Mesenchymal stem cell (in vitro differentiated cells and primary cell): ENCODE results near the gene PRDM7.
"Not testable (repeated sequence)": the region's sequence is repeated elsewhere in the genome, so short reads cannot be mapped to it uniquely, and the experiment has no call there.

Experiments
- DNase-seq: peaks from one replicate; pipeline ENCODE4 v3.0.0-alpha.2; 2013
- H2AFZ ChIP-seq: one replicate; pipeline ENCODE4 v1.6.1; 2013; ENCODE audit warnings: low read depth, mild to moderate bottlenecking, control low read depth, inconsistent platforms, low read length, moderate library complexity
- H2AK5ac ChIP-seq: 2 replicates; pipeline ENCODE4 v1.6.1; 2013; ENCODE audit warnings: low read length, moderate library complexity, mild to moderate bottlenecking, inconsistent platforms; ENCODE audit not compliant: severe bottlenecking
- H2BK120ac ChIP-seq: one replicate; pipeline ENCODE4 v1.6.1; 2013; ENCODE audit warnings: low read depth, mild to moderate bottlenecking, inconsistent platforms, low read length, moderate library complexity
- H2BK12ac ChIP-seq, 2 experiments: one replicate each; pipeline ENCODE4 v1.6.1; 2013; ENCODE audit warnings: inconsistent platforms in 2 of 2, low read length in 2 of 2, mild to moderate bottlenecking in 2 of 2, moderate library complexity in 2 of 2, control low read depth in 1 of 2
- H2BK15ac ChIP-seq: one replicate; pipeline ENCODE4 v1.6.1; 2013; ENCODE audit warnings: mild to moderate bottlenecking, low read depth, inconsistent platforms; ENCODE audit not compliant: poor library complexity, severe bottlenecking
- H2BK5ac ChIP-seq: 2 replicates; pipeline ENCODE4 v1.6.1; 2013; ENCODE audit warnings: low read depth, mild to moderate bottlenecking, low read length, control low read depth, inconsistent platforms; ENCODE audit not compliant: poor library complexity, severe bottlenecking
- H3K14ac ChIP-seq, 2 experiments: one replicate each; pipeline ENCODE4 v1.6.1; 2013; ENCODE audit warnings: inconsistent platforms in 2 of 2, low read length in 2 of 2, control low read depth in 1 of 2, mild to moderate bottlenecking in 1 of 2, moderate library complexity in 1 of 2
- H3K18ac ChIP-seq, 2 experiments: one replicate each; pipeline ENCODE4 v1.6.1; 2013; ENCODE audit warnings: inconsistent platforms in 2 of 2, low read length in 2 of 2, control low read depth in 1 of 2, low read depth in 1 of 2, mild to moderate bottlenecking in 1 of 2
- H3K23ac ChIP-seq, 2 experiments: one replicate each; pipeline ENCODE4 v1.6.1; 2013; ENCODE audit warnings: inconsistent platforms in 2 of 2, low read length in 2 of 2, mild to moderate bottlenecking in 2 of 2, moderate library complexity in 2 of 2, control low read depth in 1 of 2
- H3K27ac ChIP-seq: 2 replicates; pipeline ENCODE4 v1.5.1; 2013; ENCODE audit warnings: mild to moderate bottlenecking, moderate library complexity, low read length, control low read depth, inconsistent platforms; ENCODE audit not compliant: poor library complexity, severe bottlenecking
- H3K27me3 ChIP-seq, 2 experiments: 2 replicates each; pipeline versions ENCODE4 v1.6.1 to v1.7.0; 2013; ENCODE audit warnings: low read length in 2 of 2, mild to moderate bottlenecking in 2 of 2, moderate library complexity in 2 of 2, control low read depth in 1 of 2, inconsistent platforms in 1 of 2; ENCODE audit not compliant: control insufficient read depth in 1 of 2, insufficient read depth in 1 of 2
- H3K36me3 ChIP-seq, 2 experiments: 2 replicates each; pipeline versions ENCODE4 v1.6.1 to v1.7.0; 2013; ENCODE audit warnings: low read length in 2 of 2, control low read depth in 1 of 2, inconsistent platforms in 1 of 2, low read depth in 1 of 2, mild to moderate bottlenecking in 1 of 2; ENCODE audit not compliant: insufficient read depth in 2 of 2, control insufficient read depth in 1 of 2
- H3K4ac ChIP-seq, 2 experiments: one replicate each; pipeline ENCODE4 v1.6.1; 2013; ENCODE audit warnings: inconsistent platforms in 2 of 2, low read length in 2 of 2, mild to moderate bottlenecking in 2 of 2, moderate library complexity in 2 of 2, control low read depth in 1 of 2, low read depth in 1 of 2
- H3K4me1 ChIP-seq: 2 replicates; pipeline ENCODE4 v1.6.1; 2013; ENCODE audit warnings: low read depth, low read length, control low read depth; ENCODE audit not compliant: control insufficient read depth, insufficient read depth
- H3K4me2 ChIP-seq: 2 replicates; pipeline ENCODE4 v1.6.1; 2013; ENCODE audit warnings: low read length, mild to moderate bottlenecking, inconsistent platforms; ENCODE audit not compliant: poor library complexity, severe bottlenecking
- H3K4me3 ChIP-seq, 2 experiments: 2 replicates each; pipeline versions ENCODE4 v1.5.1 to v1.7.0; 2013; ENCODE audit warnings: low read length in 2 of 2, mild to moderate bottlenecking in 2 of 2, control low read depth in 1 of 2, low read depth in 1 of 2; ENCODE audit not compliant: insufficient read depth in 1 of 2
- H3K79me1 ChIP-seq: replicated peaks from 2 replicates; pipeline ENCODE4 v1.6.1; 2013; ENCODE audit warnings: mild to moderate bottlenecking, control low read depth, low read length, inconsistent platforms; ENCODE audit not compliant: poor library complexity, severe bottlenecking
- H3K9ac ChIP-seq: 2 replicates; pipeline ENCODE4 v1.7.0; 2013; ENCODE audit warnings: mild to moderate bottlenecking, low read length, moderate library complexity
- H3K9me3 ChIP-seq: 2 replicates; pipeline ENCODE4 v1.7.0; 2013; ENCODE audit warnings: mild to moderate bottlenecking, low read length; ENCODE audit not compliant: control insufficient read depth
- H4K8ac ChIP-seq: one replicate; pipeline ENCODE4 v1.6.1; 2013; ENCODE audit warnings: inconsistent platforms, mild to moderate bottlenecking, low read length, moderate library complexity
- H4K91ac ChIP-seq: one replicate; pipeline ENCODE4 v1.6.1; 2013; ENCODE audit warnings: mild to moderate bottlenecking, low read length, inconsistent platforms
- WGBS: methylation state at CpG from one replicate; pipeline ENCODE4 v1.1.7; 2013; ENCODE audit warnings: mixed read lengths; 5-methylcytosine and 5-hydroxymethylcytosine counted together

Gene PRDM7

DNA sequence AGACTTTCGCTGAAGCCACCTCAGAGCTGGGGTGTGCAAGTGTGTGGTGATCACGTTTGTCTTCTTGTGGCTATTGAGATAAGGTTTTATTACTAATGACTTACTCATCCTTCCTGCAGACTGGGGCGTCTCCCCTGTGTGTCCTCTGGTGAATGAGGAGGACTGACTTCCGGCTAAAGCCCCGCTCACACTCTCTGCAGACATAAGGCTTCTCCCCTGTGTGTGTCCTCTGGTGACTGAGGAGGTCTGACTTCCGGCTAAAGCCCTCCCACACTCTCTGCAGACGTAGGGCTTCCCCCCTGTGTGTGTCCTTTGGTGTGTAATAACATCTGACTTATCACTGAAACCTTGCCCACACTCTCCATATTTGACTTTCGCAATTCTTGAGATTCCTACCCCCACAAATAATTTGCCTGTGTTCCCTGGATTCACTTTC lies 19.4 kb downstream of the PRDM7 start:
- Histone ChIP-seq H3K18ac (no peak overlapping the region), H3K4ac (no peak overlapping the region), H3K9ac (no peak overlapping the region), H2AK5ac (no peak overlapping the region), H3K9me3 (peaks cover 20% of the 10 kb centered on the region), H3K4me1 (peaks cover 3% of the 10 kb centered on the region), H2AFZ (peak overlapping the region; percentile 4), H4K8ac (no peak overlapping the region), H3K14ac (no peak overlapping the region), H3K23ac (no peak overlapping the region), H3K4me2 (no peak overlapping the region), H2BK15ac (no peak overlapping the region), H2BK12ac (no peak overlapping the region), H3K36me3 (no peaks in the 10 kb centered on the region), H3K27me3 (peaks cover 7 to 17% of the 10 kb centered on the region in 2 experiments), H2BK120ac (no peak overlapping the region), H3K79me1 (no peaks in the 10 kb centered on the region), H2BK5ac (no peak overlapping the region), H3K4me3 (no peak overlapping the region), H4K91ac (no peak overlapping the region), H3K27ac (no peak overlapping the region)
- 26% methylated on average over 6 of the region's 8 CpGs for WGBS
- DNase-seq, result peak; percentile 82

GRCh38 chr16:90056521-90056920 lies 20.6 kb downstream of the PRDM7 start:
- Histone ChIP-seq H3K27me3 (peaks cover under 1 to 13% of the 10 kb centered on the region in 2 experiments), H3K9me3 (peaks cover 20% of the 10 kb centered on the region)
- not testable (repeated sequence) for H3K18ac ChIP-seq, H3K4ac ChIP-seq, H3K4me1 ChIP-seq, H3K79me1 ChIP-seq, H3K27ac ChIP-seq, H2AFZ ChIP-seq, H2BK120ac ChIP-seq, H3K36me3 ChIP-seq, H2BK5ac ChIP-seq, H2BK12ac ChIP-seq, H3K14ac ChIP-seq, H3K4me2 ChIP-seq, H4K91ac ChIP-seq, H2AK5ac ChIP-seq, H3K23ac ChIP-seq, H2BK15ac ChIP-seq, H3K4me3 ChIP-seq, H4K8ac ChIP-seq, DNase-seq, H3K9ac ChIP-seq
- WGBS, result 81% methylated on average over 14 of the region's 15 CpGs

- H4K91ac ChIP-seq, result no peak overlapping the region
- H3K27ac ChIP-seq, result no peak overlapping the region
- H2AFZ ChIP-seq, result no peak overlapping the region
- H3K9me3 ChIP-seq, result peaks cover 20% of the 10 kb centered on the region
- no peak overlapping the region for H2BK5ac ChIP-seq
- H2BK120ac ChIP-seq, result no peak overlapping the region
- H3K4me2 ChIP-seq, result no peak overlapping the region
- no peak overlapping the region for H4K8ac ChIP-seq
- H3K18ac ChIP-seq, result no peak overlapping the region
- H2BK15ac ChIP-seq, result no peak overlapping the region
- H3K23ac ChIP-seq, result no peak overlapping the region
- H3K14ac ChIP-seq, result no peak overlapping the region
- no peak overlapping the region for H3K4ac ChIP-seq
- no peak overlapping the region for H2BK12ac ChIP-seq
- H3K79me1 ChIP-seq, result no peaks in the 10 kb centered on the region
- no peak overlapping the region for H2AK5ac ChIP-seq
- H3K4me3 ChIP-seq, result no peak overlapping the region
- H3K27me3 ChIP-seq, result peaks cover 0 to 13% of the 10 kb centered on the region in 2 experiments
- DNase-seq, result no peak
- H3K36me3 ChIP-seq, result no peaks in the 10 kb centered on the region
- H3K4me1 ChIP-seq, result peaks cover 2% of the 10 kb centered on the region
- no peak overlapping the region for H3K9ac ChIP-seq
- 69% methylated on average over 4 of the region's 4 CpGs for WGBS
Measured at GRCh38 chr16:90055371-90055770, 21.8 kb downstream of the PRDM7 start.

DNA sequence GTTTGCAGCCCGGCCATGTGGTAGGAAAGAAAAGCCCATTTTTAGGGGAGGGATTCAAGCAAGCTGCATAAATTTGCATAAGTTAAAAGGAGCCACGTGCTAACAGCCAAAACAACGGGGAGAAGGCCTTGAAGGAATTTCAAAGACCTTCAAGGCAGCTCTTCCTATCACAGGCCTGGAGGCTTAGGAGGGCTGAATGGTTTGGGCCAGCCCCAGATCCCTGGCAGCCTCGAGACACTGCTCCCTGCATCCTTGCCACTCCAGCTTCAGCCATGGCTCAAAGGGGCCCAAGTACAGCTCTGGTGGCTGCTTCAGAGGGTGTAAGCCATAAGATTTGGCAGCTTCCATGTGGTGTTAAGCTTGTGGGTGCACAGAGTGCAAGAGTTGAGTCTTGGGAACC lies 22.6 kb downstream of the PRDM7 start:
- WGBS, result 50% methylated on average over 4 of the region's 4 CpGs
- Histone ChIP-seq H4K91ac (no peak overlapping the region), H2BK15ac (no peak overlapping the region), H3K27me3 (peaks cover 0 to 12% of the 10 kb centered on the region in 2 experiments), H3K36me3 (no peaks in the 10 kb centered on the region), H3K4me2 (no peak overlapping the region), H2AK5ac (no peak overlapping the region), H2BK5ac (no peak overlapping the region), H3K27ac (no peak overlapping the region), H3K4me1 (peaks cover 2% of the 10 kb centered on the region), H4K8ac (no peak overlapping the region), H3K18ac (no peak overlapping the region), H2BK120ac (no peak overlapping the region), H2AFZ (no peak overlapping the region), H3K9me3 (peaks cover 20% of the 10 kb centered on the region), H3K14ac (no peak overlapping the region), H3K79me1 (no peaks in the 10 kb centered on the region), H3K9ac (no peak overlapping the region), H3K4ac (no peak overlapping the region), H3K23ac (no peak overlapping the region), H2BK12ac (no peak overlapping the region), H3K4me3 (no peak overlapping the region)
- DNase-seq, result no peak
